SH-SY5Y (cell line): Measurements from ENCODE around the gene TGFBR3.

Experiments
- GATA2 ChIP-seq: IDR thresholded peaks from 2 replicates; pipeline ENCODE4 v1.6.1; 2011; ENCODE audit warnings: mild to moderate bottlenecking, low read depth, low read length
- GATA3 ChIP-seq: IDR thresholded peaks from 2 replicates; pipeline ENCODE4 v1.6.1; 2011; ENCODE audit warnings: low read depth, mild to moderate bottlenecking, low read length, moderate library complexity

DNA sequence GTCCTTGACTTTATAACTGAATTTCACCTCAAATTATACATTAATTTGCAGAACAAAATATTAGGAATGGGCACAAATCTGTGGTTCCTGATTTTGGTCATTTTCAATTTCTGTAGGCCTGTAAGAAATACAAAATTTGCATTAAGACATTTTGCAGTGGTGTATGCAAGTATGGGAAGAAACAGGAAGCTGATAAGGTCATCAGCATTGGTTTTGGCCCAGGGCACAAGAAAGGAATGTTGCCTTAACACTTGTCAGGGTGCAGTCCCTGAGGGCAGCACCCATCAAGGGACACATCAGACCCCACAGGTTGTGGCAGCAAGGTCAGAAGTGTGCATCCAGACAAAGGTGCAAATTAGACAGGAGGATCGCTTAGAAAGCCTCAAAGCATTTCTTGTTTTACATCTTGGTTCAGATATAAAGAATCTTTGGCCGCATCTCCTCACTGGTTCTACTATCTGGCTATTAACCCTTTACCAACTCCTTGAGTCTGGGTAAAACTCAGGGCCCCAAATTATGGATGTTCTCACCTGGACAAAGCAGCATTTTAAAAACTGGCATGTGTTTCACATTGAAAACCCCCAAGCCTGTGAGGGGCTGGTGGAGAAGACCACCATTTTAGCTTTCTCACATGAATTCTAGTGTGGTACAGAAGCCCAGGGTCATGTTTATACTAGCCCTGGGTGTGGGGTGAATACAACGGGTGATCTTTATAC lies 202.9 kb downstream of the TGFBR3 start:
- no peak for TF ChIP-seq GATA2
- TF ChIP-seq GATA3, result no peak
